HepG2 (cell line): ENCODE data around the gene RBL1. TPM values are rescaled to one million over a fixed set of nuclear protein-coding genes. Genes with fewer than 3 reads are reported as not detected.
A peak's percentile ranks its signal among the peaks of the same experiment; 100 is the strongest.

Experiments
- ATF7 ChIP-seq, 2 experiments: fragments of 450-650 bp in 1 of 2; sonication (generic) in 1 of 2; formaldehyde crosslinking in 1 of 2; IDR thresholded peaks; 2 replicates each; pipeline versions ENCODE4 v1.4.0 to v1.6.1; 2016 to 2020; ENCODE audit warnings: antibody characterized with exemption in 1 of 2, mild to moderate bottlenecking in 1 of 2, missing genetic modification reagents in 1 of 2
- BORCS8-MEF2B ChIP-seq: sonication (generic); formaldehyde crosslinking; IDR thresholded peaks from 2 replicates; pipeline ENCODE4 v1.8.0; 2022; ENCODE audit warnings: mild to moderate bottlenecking, missing genetic modification reagents
- CEBPB ChIP-seq: IDR thresholded peaks from 2 replicates; pipeline ENCODE4 v1.6.1; 2011; ENCODE audit warnings: low read depth, low read length, improper control_type of control experiment, borderline replicate concordance
- CSRNP1 ChIP-seq: sonication (generic); formaldehyde crosslinking; IDR thresholded peaks from 2 replicates; pipeline ENCODE4 v1.8.1; 2023; ENCODE audit warnings: mild to moderate bottlenecking, missing genetic modification reagents
- GTF2F1 ChIP-seq: fragments of 150-350 bp; IDR thresholded peaks from 2 replicates; pipeline ENCODE4 v1.6.1; 2014; ENCODE audit warnings: low read length
- IRF1 ChIP-seq: sonication (generic); formaldehyde crosslinking; IDR thresholded peaks from 2 replicates; pipeline ENCODE4 v1.4.0; 2020; ENCODE audit warnings: low read depth, mild to moderate bottlenecking, missing genetic modification reagents
- MXD1 ChIP-seq: sonication (generic); formaldehyde crosslinking; IDR thresholded peaks from 2 replicates; pipeline ENCODE4 v1.4.0; 2020; ENCODE audit warnings: mild to moderate bottlenecking, missing genetic modification reagents
- NCOA5 ChIP-seq: sonication (generic); formaldehyde crosslinking; IDR thresholded peaks from 2 replicates; pipeline ENCODE4 v1.4.0; 2020; ENCODE audit warnings: missing genetic modification reagents
- NFATC3 ChIP-seq: sonication (generic); formaldehyde crosslinking; IDR thresholded peaks from 2 replicates; pipeline ENCODE4 v1.5.1; 2020; ENCODE audit warnings: mild to moderate bottlenecking, missing genetic modification reagents
- PLSCR1 ChIP-seq: sonication (generic); formaldehyde crosslinking; IDR thresholded peaks from 2 replicates; pipeline ENCODE4 v1.5.0; 2020; ENCODE audit warnings: missing genetic modification reagents, mild to moderate bottlenecking, borderline replicate concordance
- ZNF121 ChIP-seq: sonication (generic); formaldehyde crosslinking; IDR thresholded peaks from 2 replicates; pipeline ENCODE4 v1.5.0; 2020; ENCODE audit warnings: mild to moderate bottlenecking, missing genetic modification reagents
- ZNF207 ChIP-seq: fragments of 450-650 bp; IDR thresholded peaks from 2 replicates; pipeline ENCODE4 v1.6.1; 2016; ENCODE audit warnings: antibody characterized with exemption, borderline replicate concordance
- ZNF337 ChIP-seq: sonication (generic); formaldehyde crosslinking; IDR thresholded peaks from 2 replicates; pipeline ENCODE4 v1.5.1; 2020; ENCODE audit warnings: missing genetic modification reagents, low read depth, mild to moderate bottlenecking, borderline replicate concordance
- ZNF44 ChIP-seq: sonication (generic); formaldehyde crosslinking; IDR thresholded peaks from 2 replicates; pipeline ENCODE4 v1.5.1; 2020; ENCODE audit warnings: mild to moderate bottlenecking, missing genetic modification reagents
- ZNF512B ChIP-seq: sonication (generic); formaldehyde crosslinking; IDR thresholded peaks from 2 replicates; pipeline ENCODE4 v1.5.1; 2020; ENCODE audit warnings: missing genetic modification reagents, mild to moderate bottlenecking, borderline replicate concordance
- ZNF747 ChIP-seq: sonication (generic); formaldehyde crosslinking; IDR thresholded peaks from 2 replicates; pipeline ENCODE4 v1.8.1; 2023; ENCODE audit warnings: missing genetic modification reagents, mild to moderate bottlenecking, borderline replicate concordance
- ZNF75D ChIP-seq: sonication (generic); formaldehyde crosslinking; IDR thresholded peaks from 2 replicates; pipeline ENCODE4 v1.8.1; 2023; ENCODE audit warnings: missing genetic modification reagents, mild to moderate bottlenecking, borderline replicate concordance
- ZSCAN12 ChIP-seq: sonication (generic); formaldehyde crosslinking; IDR thresholded peaks from 2 replicates; pipeline ENCODE4 v1.9.0; 2021; ENCODE audit warnings: mild to moderate bottlenecking, missing genetic modification reagents
- polyA plus RNA-seq, 8 experiments: library from polyadenylated mRNA; depleted of rRNA in 3 of 8; stranded (reverse) in 7 of 8; unstranded in 1 of 8; fragments of >200 nt; fragmentation: Illumina TruSeq in 4 of 8; extraction: Trizol in 4 of 8; gene quantifications; 2 replicates each; pipeline versions ENCODE4 v1.2.1 to v1.2.3, GENCODE V29; 2011 to 2016; ENCODE audit warnings: low read depth in 4 of 8, missing spikeins in 1 of 8, mixed read lengths in 1 of 8; ENCODE audit not compliant: insufficient read depth in 1 of 8
- total RNA-seq, 5 experiments: library from RNA; depleted of rRNA; stranded (reverse); fragments of >200 nt; fragmentation: Illumina TruSeq; extraction: Trizol; gene quantifications; 2 replicates each; pipeline ENCODE4 v1.2.3, GENCODE V29; 2016; ENCODE audit warnings: low read depth in 1 of 5
- TF ChIP-seq, protein P1 (sequence below): sonication (generic); formaldehyde crosslinking; IDR thresholded peaks from 2 replicates; pipeline ENCODE4 v1.4.0; 2020; ENCODE audit warnings: mild to moderate bottlenecking, missing genetic modification reagents

Gene RBL1
- total and polyA plus RNA-seq, 2 of the 13 experiments (the other 11 are each of a cell fraction or from before 2014, with no cell fraction given), result 6.0 to 27.5 TPM

DNA sequence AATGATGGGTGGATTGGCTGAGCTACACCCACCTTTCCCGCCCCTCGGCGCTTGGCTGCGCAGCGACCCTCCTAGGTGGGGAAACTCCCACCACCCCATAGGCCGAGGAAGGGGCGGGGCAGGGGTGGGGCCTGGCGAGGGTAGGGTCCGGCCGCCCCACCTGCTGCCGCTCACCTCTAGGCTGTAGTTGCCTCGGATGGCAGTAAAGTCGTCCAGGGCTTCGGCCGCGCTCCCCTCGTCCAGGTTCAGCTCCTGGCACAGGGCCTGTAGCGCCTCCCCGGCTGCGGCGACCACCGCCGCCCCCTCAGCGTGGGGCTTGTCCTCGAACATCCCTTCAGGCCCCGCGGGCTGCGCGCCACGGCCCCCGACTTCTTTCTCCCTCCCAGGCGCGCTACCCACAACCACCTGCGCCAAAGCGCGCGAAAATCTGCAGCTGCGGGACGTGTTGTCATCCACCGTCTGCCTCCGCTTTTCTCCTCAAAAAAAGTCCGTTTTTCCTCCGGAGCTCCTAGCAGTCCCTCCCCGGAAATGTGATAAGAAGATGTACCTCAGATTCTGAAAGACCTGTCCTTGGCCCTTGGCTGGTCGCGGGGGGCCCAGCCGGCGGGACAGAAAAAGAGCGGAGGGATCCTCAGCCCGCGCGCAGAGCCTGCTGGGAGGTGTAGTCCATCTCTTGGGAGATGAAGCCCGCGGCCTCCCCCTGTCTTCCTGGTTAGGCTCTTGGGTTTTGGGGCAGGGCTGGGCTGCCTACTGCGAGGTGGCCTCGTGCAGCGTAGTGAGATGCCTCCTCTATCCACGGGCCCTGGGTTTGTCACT lies at the start of gene RBL1 (continued):
- peak; percentile 40; the same call in 1 of the 2 replicates for TF ChIP-seq ZNF512B (CRISPR knock-in tag)
- 0 out of 2 replicates have a peak, but pooled peaks have one; percentile 54 for TF ChIP-seq NFATC3
- TF ChIP-seq BORCS8-MEF2B (CRISPR knock-in tag), result peak; percentile 89
- no peak for TF ChIP-seq NCOA5 (CRISPR knock-in tag)
- TF ChIP-seq GTF2F1, result no peak
- TF ChIP-seq ATF7 (IDR thresholded peaks at IDR 0.05), result no peak
- peak; percentile 92 for TF ChIP-seq ATF7 (CRISPR knock-in tag; IDR thresholded peaks at IDR 0.05)
- TF ChIP-seq IRF1 (CRISPR knock-in tag), result peak; percentile 63; the same call in 1 of the 2 replicates
- no peak for TF ChIP-seq CEBPB
- TF ChIP-seq MXD1 (CRISPR knock-in tag), result peak; percentile 98
- peak; percentile 93; the same call in 1 of the 2 replicates for TF ChIP-seq ZNF337 (CRISPR knock-in tag)
- peak; percentile 95; the same call in 1 of the 2 replicates for TF ChIP-seq ZNF75D (CRISPR knock-in tag)
- peak; percentile 100 for TF ChIP-seq ZNF747 (CRISPR knock-in tag)
- TF ChIP-seq ZSCAN12, result peak; percentile 96
- peak; percentile 69 for TF ChIP-seq ZNF121 (CRISPR knock-in tag)
- TF ChIP-seq PLSCR1 (CRISPR knock-in tag), result no peak; the same call in 1 of the 2 replicates
- TF ChIP-seq ZNF44 (CRISPR knock-in tag), result peak; percentile 95
- TF ChIP-seq CSRNP1 (CRISPR knock-in tag), result 0 out of 2 replicates have a peak, but pooled peaks have one; percentile 96
- TF ChIP-seq ZNF207, result no peak
- TF ChIP-seq, protein P1, sequence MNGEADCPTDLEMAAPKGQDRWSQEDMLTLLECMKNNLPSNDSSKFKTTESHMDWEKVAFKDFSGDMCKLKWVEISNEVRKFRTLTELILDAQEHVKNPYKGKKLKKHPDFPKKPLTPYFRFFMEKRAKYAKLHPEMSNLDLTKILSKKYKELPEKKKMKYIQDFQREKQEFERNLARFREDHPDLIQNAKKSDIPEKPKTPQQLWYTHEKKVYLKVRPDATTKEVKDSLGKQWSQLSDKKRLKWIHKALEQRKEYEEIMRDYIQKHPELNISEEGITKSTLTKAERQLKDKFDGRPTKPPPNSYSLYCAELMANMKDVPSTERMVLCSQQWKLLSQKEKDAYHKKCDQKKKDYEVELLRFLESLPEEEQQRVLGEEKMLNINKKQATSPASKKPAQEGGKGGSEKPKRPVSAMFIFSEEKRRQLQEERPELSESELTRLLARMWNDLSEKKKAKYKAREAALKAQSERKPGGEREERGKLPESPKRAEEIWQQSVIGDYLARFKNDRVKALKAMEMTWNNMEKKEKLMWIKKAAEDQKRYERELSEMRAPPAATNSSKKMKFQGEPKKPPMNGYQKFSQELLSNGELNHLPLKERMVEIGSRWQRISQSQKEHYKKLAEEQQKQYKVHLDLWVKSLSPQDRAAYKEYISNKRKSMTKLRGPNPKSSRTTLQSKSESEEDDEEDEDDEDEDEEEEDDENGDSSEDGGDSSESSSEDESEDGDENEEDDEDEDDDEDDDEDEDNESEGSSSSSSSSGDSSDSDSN (CRISPR knock-in tag), result no peak
